Transverse colon (tissue), 4 donors: ENCODE results near the gene CADM2. TPM values are rescaled to one million over a fixed set of nuclear protein-coding genes. Genes with fewer than 3 reads are reported as not detected.

Source experiments
- DNase-seq: peaks from one replicate; pipeline ENCODE4 v3.0.0-alpha.2; 2019
- H3K27ac ChIP-seq, 4 donors: fragments of 200-600 bp; sonication (generic); 2 replicates each; pipeline ENCODE4 v1.5.1; 2016 to 2018; ENCODE audit warnings: inconsistent platforms in 4 of 4
- H3K27me3 ChIP-seq: fragments of 200-600 bp; sonication (generic); 2 replicates; pipeline ENCODE4 v1.5.1; 2017; ENCODE audit warnings: inconsistent platforms
- H3K36me3 ChIP-seq, 4 donors: fragments of 200-600 bp; sonication (generic); 2 replicates each; pipeline ENCODE4 v1.5.1; 2017 to 2019; ENCODE audit warnings: inconsistent platforms in 4 of 4
- H3K4me1 ChIP-seq, 4 donors: fragments of 200-600 bp; sonication (generic); 2 replicates each; pipeline ENCODE4 v1.5.1; 2017 to 2020; ENCODE audit warnings: inconsistent platforms in 4 of 4
- H3K4me3 ChIP-seq, 4 donors: fragments of 200-600 bp; sonication (generic); 1 replicate in 1 of 4; 2 replicates in 3 of 4; pipeline versions ENCODE4 v1.5.1 to v1.6.1; 2017 to 2019; ENCODE audit warnings: inconsistent platforms in 4 of 4
- H3K9me3 ChIP-seq, 2 donors: fragments of 200-600 bp; sonication (generic); 2 replicates each; pipeline ENCODE4 v1.5.1; 2017 to 2019; ENCODE audit warnings: inconsistent platforms in 2 of 2
- EP300 ChIP-seq: sonication (generic); formaldehyde crosslinking; IDR thresholded peaks from one replicate; pipeline ENCODE4 v1.6.1; 2017; ENCODE audit warnings: antibody characterized with exemption, low read depth
- POLR2A ChIP-seq: fragments of 450-650 bp; IDR thresholded peaks from one replicate; pipeline ENCODE4 v1.6.1; 2016; ENCODE audit warnings: antibody characterized with exemption, mild to moderate bottlenecking, moderate library complexity
- POLR2AphosphoS5 ChIP-seq, 3 donors: sonication (generic); formaldehyde crosslinking; IDR thresholded peaks; one replicate each; pipeline ENCODE4 v1.6.1; 2016; ENCODE audit warnings: antibody characterized with exemption in 3 of 3
- WGBS, 2 donors: methylation state at CpG; one replicate each; pipeline ENCODE4 v1.1.5; 2018; ENCODE audit warnings: low coverage in 1 of 2; 5-methylcytosine and 5-hydroxymethylcytosine counted together
- in situ Hi-C, 4 donors: fragments of 200-750 bp; cut with MboI; loops; one replicate each; pipeline versions ENCODE4 v1.15.0 to v1.15.1; 2017; ENCODE audit warnings: low sequenced_read_pairs in 3 of 4, low pct_ligation_motif_present in 1 of 4, low pct_unique_long_range_greater_than_20kb in 1 of 4
- intact Hi-C: fragments of 100-400 bp; cut with DNase I; formaldehyde crosslinking; loops from one replicate; pipeline ENCODE4 v1.15.1; 2023; ENCODE audit warnings: low total_unique reads
- total RNA-seq, 4 donors: library from RNA; depleted of rRNA; stranded (reverse); fragments of >200 nt; gene quantifications; one replicate each; pipeline ENCODE4 v1.1.0, GENCODE V29; 2016
- TF ChIP-seq, protein P1 (sequence below), 5 experiments: fragments of 200-600 bp in 3 of 5; fragments of 450-650 bp in 2 of 5; sonication (generic) in 3 of 5; IDR thresholded peaks; 1 replicate in 2 of 5; 2 replicates in 3 of 5; pipeline ENCODE4 v1.5.1; 2016 to 2017; ENCODE audit warnings: antibody characterized with exemption in 5 of 5, inconsistent platforms in 3 of 5, mild to moderate bottlenecking in 2 of 5, moderate library complexity in 1 of 5

Gene CADM2
- total RNA-seq, 4 donors from 2014 or later = 2.2 to 21.3 (median 4.5) TPM

GRCh38 chr3:85535517-85535916, 576.7 kb downstream of the CADM2 start:
- H3K36me3 ChIP-seq = no peaks in the 10 kb centered on the region
- no peaks in the 10 kb centered on the region for H3K9me3 ChIP-seq
- no peaks in the 10 kb centered on the region for H3K4me1 ChIP-seq
- H3K27ac ChIP-seq = no peak overlapping the region
- H3K27me3 ChIP-seq = no peaks in the 10 kb centered on the region
- intact Hi-C loops = no loop called here
- in situ Hi-C loops = no loop called here
- no peak overlapping the region for H3K4me3 ChIP-seq
- no peak for DNase-seq
- TF ChIP-seq, protein P1, sequence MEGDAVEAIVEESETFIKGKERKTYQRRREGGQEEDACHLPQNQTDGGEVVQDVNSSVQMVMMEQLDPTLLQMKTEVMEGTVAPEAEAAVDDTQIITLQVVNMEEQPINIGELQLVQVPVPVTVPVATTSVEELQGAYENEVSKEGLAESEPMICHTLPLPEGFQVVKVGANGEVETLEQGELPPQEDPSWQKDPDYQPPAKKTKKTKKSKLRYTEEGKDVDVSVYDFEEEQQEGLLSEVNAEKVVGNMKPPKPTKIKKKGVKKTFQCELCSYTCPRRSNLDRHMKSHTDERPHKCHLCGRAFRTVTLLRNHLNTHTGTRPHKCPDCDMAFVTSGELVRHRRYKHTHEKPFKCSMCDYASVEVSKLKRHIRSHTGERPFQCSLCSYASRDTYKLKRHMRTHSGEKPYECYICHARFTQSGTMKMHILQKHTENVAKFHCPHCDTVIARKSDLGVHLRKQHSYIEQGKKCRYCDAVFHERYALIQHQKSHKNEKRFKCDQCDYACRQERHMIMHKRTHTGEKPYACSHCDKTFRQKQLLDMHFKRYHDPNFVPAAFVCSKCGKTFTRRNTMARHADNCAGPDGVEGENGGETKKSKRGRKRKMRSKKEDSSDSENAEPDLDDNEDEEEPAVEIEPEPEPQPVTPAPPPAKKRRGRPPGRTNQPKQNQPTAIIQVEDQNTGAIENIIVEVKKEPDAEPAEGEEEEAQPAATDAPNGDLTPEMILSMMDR (IDR thresholded peaks at IDR 0.05) = no peak
- TF ChIP-seq POLR2A = no peak
- no peak for TF ChIP-seq EP300
- no peak for TF ChIP-seq POLR2AphosphoS5 (IDR thresholded peaks at IDR 0.05)
- WGBS, 2 donors = 42 to 53% methylated on average over 2 of the region's 2 CpGs

DNA sequence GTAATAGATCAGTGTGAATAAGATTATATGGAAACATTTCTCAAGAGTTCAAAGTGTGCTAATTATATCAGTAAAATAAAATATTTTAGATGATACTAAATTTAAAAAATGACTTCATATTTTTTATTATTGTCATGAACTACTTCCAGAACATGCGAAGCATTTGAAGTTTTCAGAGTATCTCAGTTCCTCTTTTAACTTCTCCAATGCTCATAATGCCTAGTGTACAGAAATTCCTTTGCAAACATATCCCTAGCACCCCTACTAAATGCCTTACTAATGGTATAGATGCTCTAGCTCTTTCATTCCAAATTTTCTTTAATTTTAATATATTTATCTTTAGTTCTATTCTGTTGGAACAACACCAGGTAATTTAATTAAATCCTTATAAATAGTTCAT, 580.4 kb downstream of the CADM2 start:
- H3K9me3 ChIP-seq = no peaks in the 10 kb centered on the region
- intact Hi-C loops (no loop called here), in situ Hi-C loops (no loop called here)
- H3K4me1 ChIP-seq = no peaks in the 10 kb centered on the region
- H3K27ac ChIP-seq = no peak overlapping the region
- H3K36me3 ChIP-seq = no peaks in the 10 kb centered on the region
- no peak overlapping the region for H3K4me3 ChIP-seq
- no peaks in the 10 kb centered on the region for H3K27me3 ChIP-seq
- WGBS, 2 donors = 41 to 73% methylated on average over 1 of the region's 1 CpG
- no peak for DNase-seq
- TF ChIP-seq POLR2A = no peak
- TF ChIP-seq POLR2AphosphoS5 (IDR thresholded peaks at IDR 0.05) = no peak
- TF ChIP-seq, protein P1 (IDR thresholded peaks at IDR 0.05) = no peak
- no peak for TF ChIP-seq EP300

- Histone ChIP-seq H3K4me1 (no peaks in the 10 kb centered on the region), H3K4me3 (no peak overlapping the region), H3K9me3 (no peaks in the 10 kb centered on the region), H3K27ac (no peak overlapping the region), H3K27me3 (no peaks in the 10 kb centered on the region), H3K36me3 (no peaks in the 10 kb centered on the region)
- in situ Hi-C loops (loop anchor here in 2 of 4 donors (25.0 kb wide), 1 partner anchor 1017 kb away; no protein-coding TSS in a partner anchor), intact Hi-C loops (no loop called here)
- WGBS, 2 donors = 71 to 83% methylated on average over 1 to 10 of the region's 10 CpGs
- TF ChIP-seq, protein P1 (IDR thresholded peaks at IDR 0.05) = no peak
- no peak for TF ChIP-seq EP300
- TF ChIP-seq POLR2A = no peak
- no peak for TF ChIP-seq POLR2AphosphoS5 (IDR thresholded peaks at IDR 0.05)
- DNase-seq = no peak
These were observed 595.4 kb downstream of the CADM2 start for GRCh38 chr3:85554153-85554552.

GRCh38 chr3:85560088-85560785, 601.4 kb downstream of the CADM2 start:
- TF ChIP-seq POLR2AphosphoS5 (IDR thresholded peaks at IDR 0.05) = no peak
- TF ChIP-seq, protein P1 (IDR thresholded peaks at IDR 0.05) = no peak
- no peak for TF ChIP-seq POLR2A
- no peak for TF ChIP-seq EP300
- DNase-seq = no peak
- H3K27ac ChIP-seq = no peak overlapping the region
- in situ Hi-C loops = loop anchor here in 2 of 4 donors (25.0 kb wide), 1 partner anchor 1023 kb away; no protein-coding TSS in a partner anchor
- no peaks in the 10 kb centered on the region for H3K4me1 ChIP-seq
- H3K36me3 ChIP-seq = no peaks in the 10 kb centered on the region
- WGBS, 2 donors = 48 to 60% methylated on average over 7 of the region's 7 CpGs
- H3K9me3 ChIP-seq = no peaks in the 10 kb centered on the region
- intact Hi-C loops = no loop called here
- no peaks in the 10 kb centered on the region for H3K27me3 ChIP-seq
- H3K4me3 ChIP-seq = no peak overlapping the region
